Panc1 (cell line): ENCODE results near the gene MAP2K3. TPM values are rescaled to one million over a fixed set of nuclear protein-coding genes. Genes with fewer than 3 reads are reported as not detected.

Experiments
- total RNA-seq: library from RNA; stranded (reverse); gene quantifications from one replicate; pipeline ENCODE4 v1.2.1, GENCODE V29; 2021; ENCODE audit not compliant: unreplicated experiment

The MAP2K3 gene
- total RNA-seq, 1 experiment from 2014 or later = 44.4 TPM

Other genes starting within 250 kb of the MAP2K3 start
- gene USP22, start 241.7 kb upstream of the MAP2K3 start, total RNA-seq = 224 TPM
- 9.4 TPM for gene DHRS7B, start 157.7 kb upstream of the MAP2K3 start, total RNA-seq
- 23.4 TPM for gene TMEM11, start 70.5 kb upstream of the MAP2K3 start, total RNA-seq
- gene NATD1, start 31.3 kb upstream of the MAP2K3 start, total RNA-seq = 2.8 TPM
- gene KCNJ12, start 91.6 kb downstream of the MAP2K3 start, total RNA-seq = 2.7 TPM